Neural progenitor cell (in vitro differentiated cells): Measurements from ENCODE around the gene ARHGEF25.

ENCODE experiments used
- CTCF ChIP-seq: fragments of 200-600 bp; sonication (generic); IDR thresholded peaks from 2 replicates; pipeline ENCODE4 v1.5.1; 2017; ENCODE audit warnings: antibody characterized with exemption, mild to moderate bottlenecking
- EZH2 ChIP-seq: fragments of 200-600 bp; sonication (generic); IDR thresholded peaks from 2 replicates; pipeline ENCODE4 v1.6.1; 2017; ENCODE audit warnings: antibody characterized with exemption, mild to moderate bottlenecking, moderate library complexity
- EZH2phosphoT487 ChIP-seq: fragments of 200-600 bp; sonication (generic); IDR thresholded peaks from 2 replicates; pipeline ENCODE4 v1.6.1; 2017; ENCODE audit warnings: antibody characterized with exemption

GRCh38 chr12:57592551-57593165 is 18.6 kb upstream of the ARHGEF25 start:
- TF ChIP-seq CTCF (no peak), EZH2 (no peak), EZH2phosphoT487 (no peak)
